Fibroblast of the conjunctiva (primary cell): ENCODE measurements around the gene LYSMD3.

Experiments
- DNase-seq: peaks from one replicate; pipeline ENCODE4 v3.0.0-alpha.2; 2010; ENCODE audit warnings: low read depth

LYSMD3 gene

GRCh38 chr5:90479611-90480385 lies 49.6 kb downstream of the LYSMD3 start:
- no peak for DNase-seq

- no peak for DNase-seq
Observed at GRCh38 chr5:90477621-90478215, 51.7 kb downstream of the LYSMD3 start.

- DNase-seq = no peak
Observed at GRCh38 chr5:90477073-90477472, 52.3 kb downstream of the LYSMD3 start.

GRCh38 chr5:90476391-90476790 lies 53.0 kb downstream of the LYSMD3 start:
- no peak for DNase-seq

- DNase-seq = no peak
Observed at GRCh38 chr5:90475436-90475980, 53.9 kb downstream of the LYSMD3 start.

GRCh38 chr5:90474235-90475107 lies 54.9 kb downstream of the LYSMD3 start, which contains the start of the genes MBLAC2 and POLR3G:
MBLAC2 (minus strand) TSS chr5:90474771; CDS start chr5:90474292, 479 bp downstream.
POLR3G (plus strand) TSS chr5:90474864; CDS start chr5:90485568, 10,704 bp downstream.
- DNase-seq = peak; percentile 82

- DNase-seq = peak; percentile 4
Observed at GRCh38 chr5:90473396-90474234, 55.8 kb downstream of the LYSMD3 start.

GRCh38 chr5:90472783-90473395 lies 56.5 kb downstream of the LYSMD3 start:
- DNase-seq = no peak
